ENCODE measurements around the gene UTF1. TPM values are rescaled to one million over a fixed set of nuclear protein-coding genes. Genes with fewer than 3 reads are reported as not detected.

UTF1 gene
- total and polyA plus RNA-seq, 8 donors = not detected

- intact Hi-C loops (cut with DNase I; ENCODE audit: low total_unique reads) = no loop called here
- no peaks in the 10 kb centered on the region for H3K4me1 ChIP-seq
- no peak overlapping the region for H3K27ac ChIP-seq
- H3K36me3 ChIP-seq = no peaks in the 10 kb centered on the region
- H3K27me3 ChIP-seq = peaks cover 0 to 51% (median 0%) of the 10 kb centered on the region in 3 donors
- DNase-seq = no peak
- 86 to 90% (median 89%) methylated on average over 11 to 20 of the region's 20 CpGs for WGBS, 5 donors
- no peak overlapping the region for H3K4me3 ChIP-seq
- H3K9me3 ChIP-seq = no peaks in the 10 kb centered on the region
- TF ChIP-seq POLR2A (IDR thresholded peaks at IDR 0.05) (no peak), POLR2AphosphoS5 (IDR thresholded peaks at IDR 0.05) (no peak), EP300 (IDR thresholded peaks at IDR 0.05) (no peak)
- TF ChIP-seq, protein P1, sequence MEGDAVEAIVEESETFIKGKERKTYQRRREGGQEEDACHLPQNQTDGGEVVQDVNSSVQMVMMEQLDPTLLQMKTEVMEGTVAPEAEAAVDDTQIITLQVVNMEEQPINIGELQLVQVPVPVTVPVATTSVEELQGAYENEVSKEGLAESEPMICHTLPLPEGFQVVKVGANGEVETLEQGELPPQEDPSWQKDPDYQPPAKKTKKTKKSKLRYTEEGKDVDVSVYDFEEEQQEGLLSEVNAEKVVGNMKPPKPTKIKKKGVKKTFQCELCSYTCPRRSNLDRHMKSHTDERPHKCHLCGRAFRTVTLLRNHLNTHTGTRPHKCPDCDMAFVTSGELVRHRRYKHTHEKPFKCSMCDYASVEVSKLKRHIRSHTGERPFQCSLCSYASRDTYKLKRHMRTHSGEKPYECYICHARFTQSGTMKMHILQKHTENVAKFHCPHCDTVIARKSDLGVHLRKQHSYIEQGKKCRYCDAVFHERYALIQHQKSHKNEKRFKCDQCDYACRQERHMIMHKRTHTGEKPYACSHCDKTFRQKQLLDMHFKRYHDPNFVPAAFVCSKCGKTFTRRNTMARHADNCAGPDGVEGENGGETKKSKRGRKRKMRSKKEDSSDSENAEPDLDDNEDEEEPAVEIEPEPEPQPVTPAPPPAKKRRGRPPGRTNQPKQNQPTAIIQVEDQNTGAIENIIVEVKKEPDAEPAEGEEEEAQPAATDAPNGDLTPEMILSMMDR (IDR thresholded peaks at IDR 0.05) = no peak
Measured at GRCh38 chr10:133212853-133213494, 17.0 kb upstream of the UTF1 start.

GRCh38 chr10:133213641-133214467 is 16.2 kb upstream of the UTF1 start:
- no peaks in the 10 kb centered on the region for H3K9me3 ChIP-seq
- no peak overlapping the region for H3K27ac ChIP-seq
- no peaks in the 10 kb centered on the region for H3K4me1 ChIP-seq
- peaks cover 2 to 60% (median 7%) of the 10 kb centered on the region in 3 donors for H3K27me3 ChIP-seq
- H3K36me3 ChIP-seq = no peaks in the 10 kb centered on the region
- TF ChIP-seq, protein P1 (IDR thresholded peaks at IDR 0.05) = no peak
- TF ChIP-seq POLR2AphosphoS5 (IDR thresholded peaks at IDR 0.05) = no peak
- WGBS, 5 donors = 78 to 84% (median 79%) methylated on average over 29 to 32 of the region's 32 CpGs
- no peak for DNase-seq
- intact Hi-C loops (cut with DNase I; ENCODE audit: low total_unique reads) = no loop called here
- no peak overlapping the region for H3K4me3 ChIP-seq

DNA sequence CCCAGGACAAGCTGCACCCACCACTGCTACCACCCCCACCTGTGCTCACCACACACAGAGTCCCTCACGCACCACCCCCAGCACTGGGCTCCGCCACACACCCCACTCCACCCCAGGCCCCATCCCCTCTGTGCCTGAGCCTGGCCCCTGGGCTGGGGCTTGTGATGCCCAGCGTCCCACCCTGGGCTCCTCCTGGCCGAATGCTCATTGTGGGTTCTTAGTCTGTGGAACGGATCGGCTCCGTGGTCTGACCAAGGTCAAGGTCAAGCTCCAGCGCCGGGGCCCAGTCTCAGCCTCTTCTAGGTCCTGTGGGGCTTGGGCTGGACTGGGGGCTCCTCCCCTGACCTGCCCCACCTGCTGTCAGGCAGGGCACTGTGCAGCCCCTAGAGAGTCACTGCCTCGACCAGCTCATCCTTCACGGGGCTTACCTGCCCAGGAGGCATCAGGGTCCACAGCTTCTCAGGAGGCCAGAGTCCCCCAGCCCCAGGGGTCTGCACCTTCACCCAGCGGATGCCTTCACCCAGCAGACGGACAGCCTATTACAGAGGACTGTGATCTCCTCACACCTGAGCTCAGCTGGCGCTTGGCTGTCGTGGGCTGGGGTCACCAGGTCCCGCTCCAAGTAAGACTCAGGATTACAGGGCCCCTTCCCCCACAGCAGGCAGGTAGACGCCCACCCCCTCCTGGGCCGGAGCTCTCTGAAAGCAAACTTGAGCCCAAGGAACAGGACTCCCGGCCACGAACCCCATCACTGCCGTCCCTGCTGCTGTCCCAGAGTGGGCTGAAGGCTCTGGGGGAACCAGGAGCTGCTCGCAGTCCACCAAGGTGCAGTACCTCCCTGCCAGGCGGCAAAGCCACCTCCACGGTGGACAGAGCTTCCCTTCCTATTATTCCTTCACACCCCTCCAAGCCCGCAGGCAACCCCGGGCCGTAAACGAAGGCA is 15.3 kb upstream of the UTF1 start:
- H3K9me3 ChIP-seq = no peaks in the 10 kb centered on the region
- H3K27me3 ChIP-seq = peaks cover 2 to 69% (median 16%) of the 10 kb centered on the region in 3 donors
- TF ChIP-seq, protein P1 (IDR thresholded peaks at IDR 0.05) = no peak
- H3K27ac ChIP-seq = no peak overlapping the region
- no peak overlapping the region for H3K4me3 ChIP-seq
- intact Hi-C loops (cut with DNase I; ENCODE audit: low total_unique reads) = no loop called here
- H3K4me1 ChIP-seq = no peaks in the 10 kb centered on the region
- H3K36me3 ChIP-seq = no peaks in the 10 kb centered on the region
- WGBS, 5 donors = 75 to 83% (median 79%) methylated on average over 15 to 28 of the region's 28 CpGs
- DNase-seq = no peak

- Histone ChIP-seq H3K36me3 (no peaks in the 10 kb centered on the region), H3K4me1 (no peaks in the 10 kb centered on the region), H3K27me3 (peaks cover 2 to 74% (median 24%) of the 10 kb centered on the region in 3 donors), H3K4me3 (no peak overlapping the region), H3K9me3 (no peaks in the 10 kb centered on the region), H3K27ac (no peak overlapping the region)
- intact Hi-C loops (cut with DNase I; ENCODE audit: low total_unique reads) = no loop called here
- DNase-seq = no peak
- WGBS, 5 donors = 90 to 97% (median 92%) methylated on average over 23 to 27 of the region's 27 CpGs
- TF ChIP-seq POLR2AphosphoS5 (IDR thresholded peaks at IDR 0.05) = no peak
- TF ChIP-seq POLR2A (IDR thresholded peaks at IDR 0.05) = no peak
- no peak for TF ChIP-seq EP300 (IDR thresholded peaks at IDR 0.05)
- TF ChIP-seq, protein P1 (IDR thresholded peaks at IDR 0.05) = no peak
Measured at GRCh38 chr10:133215586-133215985, 14.4 kb upstream of the UTF1 start.

Data from stomach (tissue), 9 donors.